IMR-90 (cell line): Measurements from ENCODE around the gene MEGF6.

Source experiments
- CEBPB ChIP-seq: IDR thresholded peaks from 2 replicates; pipeline ENCODE4 v1.6.1; 2012; ENCODE audit warnings: low read depth, low read length, improper control_type of control experiment
- CHD1 ChIP-seq: IDR thresholded peaks from 2 replicates; pipeline ENCODE4 v1.6.1; 2012; ENCODE audit warnings: low read depth, low read length, improper control_type of control experiment
- CTCF ChIP-seq: conservative IDR thresholded peaks from 2 replicates; pipeline ENCODE4 v1.5.1; 2012; ENCODE audit warnings: mild to moderate bottlenecking, low read depth, low read length, improper control_type of control experiment
- MXI1 ChIP-seq: IDR thresholded peaks from 2 replicates; pipeline ENCODE4 v1.6.1; 2012; ENCODE audit warnings: low read depth, mild to moderate bottlenecking, low read length, moderate library complexity, borderline replicate concordance
- POLR2A ChIP-seq: IDR thresholded peaks from 2 replicates; pipeline ENCODE4 v1.6.1; 2012; ENCODE audit warnings: mild to moderate bottlenecking, low read depth, low read length
- RAD21 ChIP-seq: IDR thresholded peaks from 2 replicates; pipeline ENCODE4 v1.6.1; 2012; ENCODE audit warnings: low read length, improper control_type of control experiment
- RCOR1 ChIP-seq: IDR thresholded peaks from 2 replicates; pipeline ENCODE4 v1.6.1; 2012; ENCODE audit warnings: mild to moderate bottlenecking, low read length, improper control_type of control experiment; ENCODE audit not compliant: insufficient replicate concordance
- RFX5 ChIP-seq: IDR thresholded peaks from 2 replicates; pipeline ENCODE4 v1.8.0; 2012; ENCODE audit warnings: low read depth, mild to moderate bottlenecking, low read length, moderate library complexity
- SMC3 ChIP-seq: fragments of 150-350 bp; IDR thresholded peaks from 2 replicates; pipeline ENCODE4 v1.6.1; 2016; ENCODE audit warnings: low read depth, mild to moderate bottlenecking, antibody characterized with exemption, low read length, moderate library complexity
- USF2 ChIP-seq: fragments of 150-350 bp; IDR thresholded peaks from 2 replicates; pipeline ENCODE4 v1.6.1; 2017; ENCODE audit warnings: mild to moderate bottlenecking, antibody characterized with exemption, low read length, low read depth

GRCh38 chr1:3636080-3636479 lies 24.8 kb upstream of the MEGF6 start:
- TF ChIP-seq CTCF (no peak), POLR2A (no peak), SMC3 (no peak), USF2 (no peak), RFX5 (no peak), MXI1 (no peak), RAD21 (no peak), CHD1 (no peak), CEBPB (no peak), RCOR1 (no peak)
